ENCODE results near the gene PDGFC.

PDGFC gene

DNA sequence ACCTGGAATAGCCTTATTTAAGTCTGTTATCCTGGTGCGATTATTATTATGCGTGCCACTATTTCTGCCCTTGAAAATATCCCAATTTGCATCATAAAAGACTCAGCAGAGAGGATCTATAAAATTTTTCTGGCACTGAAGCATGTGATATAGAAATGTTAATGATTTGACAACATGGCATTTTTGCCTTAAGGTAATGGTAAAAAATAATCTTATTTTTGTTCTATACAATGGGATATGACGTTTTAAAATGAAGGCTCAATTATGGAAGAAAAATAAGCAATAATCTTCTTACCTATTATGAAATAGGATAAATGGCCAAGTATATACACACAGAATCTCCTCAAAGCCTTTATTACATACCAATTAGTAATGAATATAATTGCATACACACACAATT is 113.5 kb downstream of the PDGFC start:
- TF ChIP-seq, protein P1, sequence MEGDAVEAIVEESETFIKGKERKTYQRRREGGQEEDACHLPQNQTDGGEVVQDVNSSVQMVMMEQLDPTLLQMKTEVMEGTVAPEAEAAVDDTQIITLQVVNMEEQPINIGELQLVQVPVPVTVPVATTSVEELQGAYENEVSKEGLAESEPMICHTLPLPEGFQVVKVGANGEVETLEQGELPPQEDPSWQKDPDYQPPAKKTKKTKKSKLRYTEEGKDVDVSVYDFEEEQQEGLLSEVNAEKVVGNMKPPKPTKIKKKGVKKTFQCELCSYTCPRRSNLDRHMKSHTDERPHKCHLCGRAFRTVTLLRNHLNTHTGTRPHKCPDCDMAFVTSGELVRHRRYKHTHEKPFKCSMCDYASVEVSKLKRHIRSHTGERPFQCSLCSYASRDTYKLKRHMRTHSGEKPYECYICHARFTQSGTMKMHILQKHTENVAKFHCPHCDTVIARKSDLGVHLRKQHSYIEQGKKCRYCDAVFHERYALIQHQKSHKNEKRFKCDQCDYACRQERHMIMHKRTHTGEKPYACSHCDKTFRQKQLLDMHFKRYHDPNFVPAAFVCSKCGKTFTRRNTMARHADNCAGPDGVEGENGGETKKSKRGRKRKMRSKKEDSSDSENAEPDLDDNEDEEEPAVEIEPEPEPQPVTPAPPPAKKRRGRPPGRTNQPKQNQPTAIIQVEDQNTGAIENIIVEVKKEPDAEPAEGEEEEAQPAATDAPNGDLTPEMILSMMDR (IDR thresholded peaks at IDR 0.05): no peak

DNA sequence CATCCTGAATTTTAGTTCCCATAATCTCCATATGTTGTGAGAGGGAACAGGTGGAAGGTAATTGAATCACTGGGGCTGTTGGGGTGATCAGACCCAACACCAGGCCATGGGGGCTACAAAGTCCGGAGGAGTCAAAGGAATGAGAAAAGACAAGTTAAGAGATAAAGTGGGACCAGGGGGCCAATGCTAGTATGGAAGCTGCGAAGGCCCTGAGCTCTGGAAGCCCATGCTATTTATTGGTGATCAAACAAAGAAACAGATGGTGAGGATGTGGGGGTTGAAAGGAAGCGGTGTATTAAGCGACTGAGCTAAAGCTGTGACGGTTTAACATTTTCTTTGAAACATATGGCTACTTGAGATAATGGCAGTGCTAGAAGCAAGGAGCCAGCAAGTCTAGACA is 132.8 kb downstream of the PDGFC start:
- TF ChIP-seq, protein P1 (IDR thresholded peaks at IDR 0.05): no peak

DNA sequence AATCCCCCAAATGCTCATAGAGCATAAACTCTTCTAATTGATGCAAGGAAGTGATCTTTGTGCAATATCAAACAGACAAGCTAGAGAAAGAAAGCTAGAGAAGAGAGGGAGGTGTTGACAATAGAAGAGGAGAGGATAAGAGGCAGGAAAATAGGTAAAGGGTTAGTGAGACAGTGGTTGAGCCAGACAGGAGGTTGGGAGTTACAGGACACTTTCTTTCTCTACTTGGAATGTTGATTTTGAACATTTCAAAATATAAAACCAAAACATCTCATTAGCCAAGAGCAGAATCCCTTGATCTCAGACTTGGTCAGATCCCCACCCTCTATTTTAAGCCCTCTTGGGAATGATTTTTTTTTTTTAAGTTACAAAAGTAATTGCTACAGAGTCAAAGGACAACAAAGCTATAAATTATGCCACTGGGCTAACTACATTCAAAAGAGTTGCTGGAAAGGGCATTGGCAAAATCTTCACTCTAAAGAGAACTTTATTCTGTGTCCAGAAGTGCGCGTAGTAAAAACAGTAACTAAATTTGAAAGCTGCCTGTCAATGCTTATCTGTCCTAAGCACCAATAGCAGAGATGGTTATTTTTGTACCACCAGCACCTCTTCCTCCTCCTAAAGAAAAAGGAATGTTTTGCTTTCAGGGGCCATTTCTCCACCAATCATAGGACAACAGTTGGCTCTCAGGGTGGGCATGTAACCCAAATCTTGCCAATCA is 133.8 kb downstream of the PDGFC start:
- TF ChIP-seq, protein P1 (IDR thresholded peaks at IDR 0.05): no peak

DNA sequence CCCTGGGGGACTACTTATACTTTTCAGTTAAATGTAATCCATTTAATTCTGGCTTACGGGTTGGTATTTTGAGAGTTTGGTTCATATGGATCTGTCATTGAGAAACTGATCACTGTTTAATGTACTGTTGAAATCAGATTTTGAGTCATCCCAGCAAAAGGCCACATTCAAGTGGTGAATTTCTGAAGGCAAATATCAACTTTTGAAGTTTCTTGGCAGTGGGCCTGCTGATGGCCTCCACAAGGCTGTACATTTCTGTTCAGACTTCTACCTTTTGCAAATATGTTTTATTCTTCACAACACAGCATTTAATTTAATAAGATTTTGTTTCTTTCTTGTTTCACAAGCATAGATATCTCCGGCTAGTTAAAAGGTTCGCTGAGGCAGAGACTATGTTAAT is 138.7 kb downstream of the PDGFC start:
- TF ChIP-seq, protein P1 (IDR thresholded peaks at IDR 0.05): no peak

DNA sequence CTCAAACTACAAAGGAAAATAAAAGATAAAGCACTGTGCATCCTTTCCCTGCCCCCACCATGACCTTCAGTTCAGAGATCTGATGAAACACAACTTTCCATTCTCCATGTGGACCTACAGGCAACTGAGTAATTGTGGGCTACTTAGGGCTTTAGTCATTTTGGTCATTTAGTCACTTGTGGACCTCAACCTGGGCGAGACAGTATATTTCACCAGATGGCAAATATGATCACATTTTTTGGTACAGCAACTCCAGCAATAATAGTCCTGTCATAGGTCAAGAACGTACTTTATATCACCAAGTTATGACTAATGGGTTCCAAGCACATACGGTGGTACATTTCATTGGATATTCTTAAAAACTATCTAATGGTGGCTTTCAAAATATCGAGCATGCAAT is 141.2 kb downstream of the PDGFC start:
- TF ChIP-seq, protein P1 (IDR thresholded peaks at IDR 0.05): no peak

DNA sequence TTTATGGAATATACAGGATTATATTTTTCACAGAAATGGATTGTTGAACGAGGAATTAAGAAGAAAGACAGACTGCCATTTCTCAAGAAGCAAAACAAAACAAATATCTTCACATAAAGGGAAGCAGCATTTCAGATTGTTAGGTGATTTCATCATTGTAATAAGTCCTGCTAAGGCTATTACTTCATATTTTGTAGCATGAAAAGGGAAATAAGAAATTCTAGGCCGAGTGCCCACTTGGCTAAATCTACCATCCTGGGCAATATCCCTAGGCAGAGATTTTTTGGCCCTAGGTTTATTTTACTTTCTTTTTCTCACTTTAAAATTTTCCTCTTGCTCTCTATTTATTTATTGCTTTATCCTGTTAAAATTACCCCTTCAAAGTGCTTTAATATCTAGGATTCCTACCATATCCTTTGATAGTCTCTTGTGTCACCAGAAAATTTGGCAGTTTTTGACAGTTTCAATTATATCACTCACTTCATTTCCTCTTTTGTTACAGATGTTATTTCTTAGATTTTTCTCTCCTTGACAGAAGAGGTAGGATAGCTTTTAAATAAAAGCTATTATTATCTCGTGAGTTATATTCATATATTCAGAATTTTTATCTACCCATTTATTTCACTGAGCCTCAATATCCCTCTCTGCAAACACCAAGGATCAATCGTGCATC is 142.3 kb downstream of the PDGFC start:
- TF ChIP-seq, protein P1 (IDR thresholded peaks at IDR 0.05): no peak

DNA sequence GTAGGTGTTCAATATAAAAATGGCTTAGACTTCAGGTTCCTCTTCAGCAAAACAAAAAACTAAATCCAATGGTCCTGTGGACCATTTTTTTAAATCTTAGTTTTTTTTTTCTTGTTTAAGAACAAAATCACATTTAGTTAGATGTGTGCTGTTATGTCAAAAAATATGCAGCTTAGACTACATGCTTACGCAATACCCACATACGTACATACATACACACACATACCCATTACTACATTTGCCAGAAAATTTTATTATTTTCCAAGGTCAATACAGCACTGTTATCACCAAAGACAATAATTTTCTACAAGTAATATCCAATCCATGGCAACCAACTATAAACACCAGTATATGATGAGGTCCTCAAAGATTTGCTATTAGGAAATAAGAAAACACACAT is 144.1 kb downstream of the PDGFC start:
- TF ChIP-seq, protein P1 (IDR thresholded peaks at IDR 0.05): no peak

Data from LNCAP (cell line).